Astrocyte (in vitro differentiated cells and primary cell): ENCODE results near the gene CRTC1. TPM values are rescaled to one million over a fixed set of nuclear protein-coding genes. Genes with fewer than 3 reads are reported as not detected.

ENCODE experiments used
- DNase-seq: peaks from one replicate; pipeline ENCODE4 v3.0.0-alpha.2; 2010; ENCODE audit warnings: low read depth
- FAIRE-seq: peaks from 2 replicates; lab custom pipeline; 2011; peaks lifted over from hg19 to GRCh38; lab: Jason Lieb, UNC
- H2AFZ ChIP-seq: 2 replicates; pipeline ENCODE4 v1.6.0; 2012; ENCODE audit warnings: low read depth, low read length, inconsistent platforms
- H3K27ac ChIP-seq: 2 replicates; pipeline ENCODE4 v1.5.1; 2011; ENCODE audit warnings: low read depth, low read length, inconsistent platforms
- H3K27me3 ChIP-seq: 2 replicates; pipeline ENCODE4 v1.6.0; 2011; ENCODE audit warnings: low read length, inconsistent platforms; ENCODE audit not compliant: insufficient read depth
- H3K36me3 ChIP-seq: 2 replicates; pipeline ENCODE4 v1.5.1; 2011; ENCODE audit warnings: low read length, inconsistent platforms; ENCODE audit not compliant: insufficient read depth
- H3K4me1 ChIP-seq: 2 replicates; pipeline ENCODE4 v1.5.1; 2011; ENCODE audit warnings: low read length, inconsistent platforms; ENCODE audit not compliant: insufficient read depth
- H3K4me2 ChIP-seq: 2 replicates; pipeline ENCODE4 v1.6.0; 2012; ENCODE audit warnings: low read length, inconsistent platforms
- H3K4me3 ChIP-seq: 2 replicates; pipeline ENCODE4 v1.5.1; 2011; ENCODE audit warnings: low read depth, mild to moderate bottlenecking, low read length, inconsistent platforms; ENCODE audit not compliant: insufficient read depth
- H3K79me2 ChIP-seq: 2 replicates; pipeline ENCODE4 v1.6.0; 2012; ENCODE audit warnings: mild to moderate bottlenecking, low read length, inconsistent platforms; ENCODE audit not compliant: insufficient read depth
- H3K9ac ChIP-seq: 2 replicates; pipeline ENCODE4 v1.6.0; 2012; ENCODE audit warnings: mild to moderate bottlenecking, low read length, inconsistent platforms
- H3K9me3 ChIP-seq: 2 replicates; pipeline ENCODE4 v1.5.1; 2012; ENCODE audit warnings: low read depth, mild to moderate bottlenecking, low read length, inconsistent platforms; ENCODE audit not compliant: insufficient read depth
- H4K20me1 ChIP-seq: 2 replicates; pipeline ENCODE4 v1.6.0; 2012; ENCODE audit warnings: low read length, inconsistent platforms; ENCODE audit not compliant: insufficient read depth
- H3K27ac Mint-ChIP-seq: one replicate; pipeline ENCODE4 v1.8.0; 2021; ENCODE audit warnings: mild to moderate bottlenecking, mixed read lengths; ENCODE audit not compliant: unreplicated experiment
- H3K27me3 Mint-ChIP-seq: one replicate; pipeline ENCODE4 v1.8.0; 2021; ENCODE audit warnings: low read depth, mixed read lengths; ENCODE audit not compliant: unreplicated experiment
- H3K36me3 Mint-ChIP-seq: one replicate; pipeline ENCODE4 v1.8.0; 2021; ENCODE audit warnings: low read depth, mixed read lengths; ENCODE audit not compliant: unreplicated experiment
- H3K4me1 Mint-ChIP-seq: one replicate; pipeline ENCODE4 v1.8.0; 2021; ENCODE audit warnings: low read depth, mixed read lengths; ENCODE audit not compliant: unreplicated experiment
- H3K4me3 Mint-ChIP-seq: one replicate; pipeline ENCODE4 v1.8.0; 2021; ENCODE audit warnings: mild to moderate bottlenecking, moderate library complexity, mixed read lengths; ENCODE audit not compliant: unreplicated experiment
- H3K9me3 Mint-ChIP-seq: one replicate; pipeline ENCODE4 v1.8.0; 2021; ENCODE audit warnings: mild to moderate bottlenecking, mixed read lengths; ENCODE audit not compliant: unreplicated experiment
- CTCF ChIP-seq: IDR thresholded peaks from 2 replicates; pipeline ENCODE4 v1.5.1; 2011; ENCODE audit warnings: low read depth, mild to moderate bottlenecking, inconsistent platforms, low read length, moderate library complexity; ENCODE audit not compliant: insufficient read depth
- EZH2 ChIP-seq: IDR thresholded peaks from 2 replicates; pipeline ENCODE4 v1.6.1; 2012; ENCODE audit warnings: mild to moderate bottlenecking, low read length, inconsistent platforms; ENCODE audit not compliant: insufficient read depth
- total RNA-seq: library from RNA; stranded (reverse); gene quantifications from 2 replicates; pipeline ENCODE4 v1.2.1, GENCODE V29; 2021

Gene CRTC1
- total RNA-seq, 1 donor from 2014 or later: 8.4 TPM

GRCh38 chr19:18764591-18765051 lies 81.1 kb downstream of the CRTC1 start:
- Histone ChIP-seq H3K4me2 (peak overlapping the region; percentile 41), H3K79me2 (no peaks in the 10 kb centered on the region), H3K27me3 (no peaks in the 10 kb centered on the region), H3K9ac (no peak overlapping the region), H4K20me1 (peaks cover 13% of the 10 kb centered on the region), H3K4me1 (peaks cover 34% of the 10 kb centered on the region), H3K4me3 (no peak overlapping the region), H2AFZ (no peak overlapping the region), H3K27ac (no peak overlapping the region), H3K9me3 (no peaks in the 10 kb centered on the region), H3K36me3 (no peaks in the 10 kb centered on the region)
- H3K36me3 Mint-ChIP-seq: no peaks in the 10 kb centered on the region
- H3K9me3 Mint-ChIP-seq: no peaks in the 10 kb centered on the region
- H3K27ac Mint-ChIP-seq: no peak overlapping the region
- peaks cover 6% of the 10 kb centered on the region for H3K27me3 Mint-ChIP-seq
- peaks cover 7% of the 10 kb centered on the region for H3K4me1 Mint-ChIP-seq
- H3K4me3 Mint-ChIP-seq: no peak overlapping the region
- no peak for TF ChIP-seq CTCF
- no peak for TF ChIP-seq EZH2
- FAIRE-seq: no peak
- DNase-seq: no peak

- no peak overlapping the region for H3K27ac Mint-ChIP-seq
Observed at GRCh38 chr19:18765224-18765623, 81.7 kb downstream of the CRTC1 start.

More at GRCh38 chr19:18765224-18765623, 81.7 kb downstream of the CRTC1 start:
- no peak for FAIRE-seq
- H3K79me2 ChIP-seq: no peaks in the 10 kb centered on the region
- H3K27ac ChIP-seq: no peak overlapping the region
- H3K4me3 ChIP-seq: no peak overlapping the region
- H3K4me3 Mint-ChIP-seq: no peak overlapping the region
- H3K4me1 Mint-ChIP-seq: peaks cover 7% of the 10 kb centered on the region
- TF ChIP-seq EZH2 (no peak), CTCF (no peak)
- H3K36me3 Mint-ChIP-seq: peaks cover under 1% of the 10 kb centered on the region
- peaks cover 15% of the 10 kb centered on the region for H4K20me1 ChIP-seq
- no peaks in the 10 kb centered on the region for H3K9me3 ChIP-seq
- H3K9ac ChIP-seq: no peak overlapping the region
- peaks cover 34% of the 10 kb centered on the region for H3K4me1 ChIP-seq
- no peak overlapping the region for H3K4me2 ChIP-seq
- peaks cover 6% of the 10 kb centered on the region for H3K27me3 Mint-ChIP-seq
- H3K36me3 ChIP-seq: no peaks in the 10 kb centered on the region
- no peaks in the 10 kb centered on the region for H3K27me3 ChIP-seq
- H3K9me3 Mint-ChIP-seq: no peaks in the 10 kb centered on the region
- H2AFZ ChIP-seq: no peak overlapping the region
- DNase-seq: no peak
